Activated CD8-positive, alpha-beta memory T cell treated with anti-CD3 and anti-CD28 coated beads, Interleukin-2, amount 50 U/mL, for 1 hour (primary cell): ENCODE measurements around the gene RIC3.
"Not testable (repeated sequence)": the region's sequence is repeated elsewhere in the genome, so short reads cannot be mapped to it uniquely, and the experiment has no call there.

Experiments used
- DNase-seq: peaks from one replicate; pipeline ENCODE4 v3.0.0-alpha.2; 2020; ENCODE audit errors: extremely low read depth

The RIC3 gene

GRCh38 chr11:8190431-8190830 lies 21.6 kb upstream of the RIC3 start:
- no peak for DNase-seq

GRCh38 chr11:8186429-8186828 lies 17.6 kb upstream of the RIC3 start:
- no peak for DNase-seq

DNA sequence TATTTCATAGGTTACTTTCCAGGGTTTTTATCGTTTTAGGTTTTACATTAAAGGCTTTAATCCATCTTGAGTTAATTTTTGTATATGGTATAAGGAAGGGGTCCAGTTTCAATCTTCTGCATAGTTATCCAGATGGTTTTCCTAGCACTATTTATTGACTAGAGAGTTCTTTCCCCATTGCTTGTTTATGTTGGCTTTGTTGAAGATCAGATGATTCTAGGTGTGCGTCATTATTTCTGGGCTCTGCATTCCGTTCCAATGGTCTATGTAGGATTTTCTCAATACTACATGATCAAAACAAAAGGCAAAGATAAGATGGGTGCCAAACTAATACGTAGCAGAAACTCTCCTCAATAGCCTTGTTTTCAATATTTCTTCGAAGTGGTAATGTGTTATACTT lies 14.3 kb upstream of the RIC3 start:
- DNase-seq = no peak

DNA sequence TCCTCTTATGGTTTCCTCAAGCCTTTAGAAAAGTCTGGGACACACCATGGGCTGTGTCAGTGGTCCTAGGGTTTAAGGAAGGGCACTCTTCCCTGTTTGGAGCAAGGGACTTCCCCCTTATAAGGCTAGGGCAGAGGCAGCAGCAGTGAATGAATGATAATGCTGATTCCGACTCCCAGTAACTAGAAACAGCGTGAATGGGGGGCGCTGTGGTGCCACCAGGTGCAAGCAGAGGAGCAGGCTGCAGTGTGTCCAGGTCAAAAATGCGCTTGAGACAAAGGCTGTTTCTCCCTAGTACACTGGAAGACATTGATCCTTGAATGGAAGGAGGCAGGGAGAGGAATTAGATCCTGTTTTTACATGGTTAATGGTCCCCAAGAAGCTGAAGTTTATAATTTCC lies 11.6 kb upstream of the RIC3 start:
- DNase-seq = no peak

DNA sequence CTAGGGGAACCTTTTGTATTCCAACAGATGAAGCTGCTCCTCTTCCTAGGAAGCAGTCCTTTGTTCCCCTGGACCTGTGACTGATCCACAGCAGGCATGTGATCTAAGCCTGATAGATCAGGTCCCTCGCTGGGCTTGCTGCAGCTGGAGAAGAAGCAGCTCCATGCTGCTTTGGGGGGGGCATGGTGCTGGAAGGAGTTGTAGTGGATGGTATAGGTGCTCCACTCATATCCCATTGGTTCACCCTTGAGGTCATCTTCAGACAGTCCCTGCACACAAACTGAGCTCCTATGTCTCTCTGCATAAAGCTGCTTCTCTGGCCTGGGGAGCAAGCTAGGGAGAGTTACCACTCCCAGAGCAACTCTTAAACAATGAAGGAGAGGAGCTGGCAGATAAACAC lies 9.5 kb upstream of the RIC3 start:
- DNase-seq = no peak

DNA sequence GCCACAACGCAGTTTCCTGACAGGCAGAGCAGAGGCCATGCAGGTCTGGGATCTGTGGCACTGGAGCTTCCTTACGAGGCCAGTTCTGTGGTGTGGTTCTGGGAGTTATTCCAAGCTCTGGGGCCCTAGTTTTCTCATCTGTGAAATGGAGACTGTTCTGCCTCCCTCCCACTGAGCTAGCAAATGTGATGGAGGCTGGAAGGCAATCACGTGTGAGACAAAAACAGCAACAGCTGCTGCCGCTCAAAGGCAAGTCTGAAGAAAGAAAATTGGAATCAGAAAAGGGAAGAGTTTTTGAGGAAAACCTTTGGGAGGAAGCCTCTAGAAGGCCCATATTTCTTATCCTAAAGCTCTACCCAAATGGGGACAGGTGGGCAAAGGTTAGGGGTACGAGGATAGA lies 8.3 kb upstream of the RIC3 start:
- DNase-seq = no peak

- DNase-seq = no peak
Measured at GRCh38 chr11:8167796-8168195, 1.0 kb downstream of the RIC3 start.

DNA sequence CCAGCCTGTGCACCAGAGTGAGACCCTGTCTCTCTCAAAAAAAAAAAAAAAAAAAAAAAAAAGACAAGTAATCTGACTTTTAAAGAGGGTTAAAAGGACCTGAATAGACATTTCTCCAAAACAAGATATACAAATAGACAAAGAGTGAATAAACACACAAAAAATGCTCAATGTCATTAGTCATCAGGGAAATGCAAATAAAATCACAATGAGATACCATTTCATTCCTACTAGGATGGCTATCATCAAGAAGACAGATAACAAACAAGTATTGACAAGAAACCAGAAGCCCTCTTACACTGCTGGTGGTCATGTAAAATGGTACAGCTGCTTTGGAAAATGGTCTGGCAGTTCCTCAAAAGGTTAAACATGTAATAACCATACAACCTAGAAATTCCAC lies 4.1 kb downstream of the RIC3 start:
- DNase-seq = no peak

- not testable (repeated sequence) for DNase-seq
Measured at GRCh38 chr11:8161627-8162304, 7.1 kb downstream of the RIC3 start.

- DNase-seq = no peak
Measured at GRCh38 chr11:8156877-8157276, 11.9 kb downstream of the RIC3 start.

- no peak for DNase-seq
Measured at GRCh38 chr11:8149726-8150125, 19.1 kb downstream of the RIC3 start.

DNA sequence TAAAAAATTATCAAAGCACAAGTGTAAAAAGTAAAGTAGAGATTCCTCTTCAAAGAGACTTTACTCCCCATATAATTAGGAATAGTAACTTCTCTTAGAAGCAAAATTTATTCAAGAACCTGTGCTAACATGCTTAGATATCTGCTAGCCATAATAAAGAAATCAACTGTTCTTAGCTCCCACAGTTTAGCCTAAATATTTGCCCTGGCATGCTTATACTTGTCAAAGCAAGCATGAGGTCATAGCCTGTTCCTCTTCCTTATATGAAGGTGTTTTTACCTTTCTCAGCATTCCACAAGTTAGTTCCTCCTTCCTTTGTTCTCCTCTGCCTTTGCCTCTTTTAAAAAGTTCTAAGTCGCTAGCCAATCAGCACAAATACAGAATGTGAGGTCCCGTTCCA lies 30.3 kb downstream of the RIC3 start:
- no peak for DNase-seq

DNA sequence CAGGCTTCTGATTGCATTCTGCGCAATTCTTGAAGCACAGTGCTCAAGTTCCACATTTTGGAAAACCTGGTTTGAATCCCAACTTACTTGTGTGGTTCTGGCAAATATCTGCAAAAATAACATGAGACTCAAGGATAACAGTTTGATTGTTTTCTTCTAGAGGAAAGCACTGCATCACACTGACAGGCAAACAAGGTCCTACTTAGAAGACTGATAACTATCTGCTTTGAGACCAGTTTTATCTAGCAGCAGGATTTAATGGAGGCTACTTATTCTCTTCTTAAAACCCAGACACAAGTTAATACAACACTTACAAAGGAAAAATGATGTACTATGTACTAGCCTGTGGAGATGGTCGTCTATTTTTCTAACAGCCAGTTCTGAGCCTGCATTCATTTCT lies 41.4 kb downstream of the RIC3 start:
- DNase-seq = no peak

DNA sequence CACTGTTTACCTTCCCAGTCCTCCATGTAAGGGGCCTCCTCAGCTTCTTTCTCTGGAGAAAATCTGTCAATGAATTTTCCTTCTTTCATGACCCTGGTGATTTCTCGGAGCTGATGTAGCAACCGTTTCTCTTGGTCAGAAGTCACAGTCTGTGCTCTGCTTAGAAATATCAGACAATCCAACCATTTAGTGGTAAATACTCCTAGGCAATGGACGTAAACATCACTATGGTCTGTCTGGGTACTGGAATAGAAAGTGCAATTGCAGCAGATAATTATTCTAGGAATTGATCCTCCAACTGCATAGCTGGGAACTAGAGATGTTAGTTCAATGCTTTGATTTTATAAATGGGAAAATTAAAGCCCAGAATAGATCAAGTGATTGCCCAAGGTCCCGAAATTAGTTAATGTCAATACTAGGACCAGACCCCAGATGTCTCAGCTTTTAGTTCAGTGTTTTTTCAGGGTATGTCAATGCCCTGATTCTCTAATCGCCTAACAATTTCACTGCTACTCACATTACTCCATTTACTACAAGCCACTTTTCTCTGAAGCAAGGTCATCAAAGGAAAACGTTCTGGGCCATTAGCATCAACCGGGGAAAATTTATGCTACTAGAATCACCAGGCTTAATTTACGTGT lies 42.1 kb downstream of the RIC3 start:
- DNase-seq = no peak

- no peak for DNase-seq
Measured at GRCh38 chr11:8122173-8122764, 46.6 kb downstream of the RIC3 start.

GRCh38 chr11:8111636-8112035 lies 57.2 kb downstream of the RIC3 start:
- no peak for DNase-seq

- DNase-seq = no peak
Measured at GRCh38 chr11:8110396-8110795, 58.4 kb downstream of the RIC3 start.

DNA sequence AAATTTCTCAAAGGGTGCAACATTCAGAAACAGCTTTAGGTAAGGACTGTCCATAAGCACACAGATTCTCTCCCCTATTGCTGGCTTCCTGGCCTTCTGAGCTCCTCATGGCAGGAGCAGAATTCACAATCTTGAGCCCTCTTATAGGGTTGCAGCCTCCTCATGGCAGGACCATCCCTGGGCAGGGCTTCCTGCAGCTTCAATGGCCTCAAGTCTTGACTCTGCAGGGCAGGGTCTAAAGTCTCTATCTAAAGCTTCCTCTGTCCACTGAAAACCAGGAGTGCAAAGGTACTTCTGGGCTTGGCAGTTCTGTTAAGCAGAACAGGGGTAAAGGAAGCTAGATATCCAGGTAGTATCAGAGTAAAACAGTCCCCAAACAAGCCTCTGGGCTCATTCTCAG lies 59.1 kb downstream of the RIC3 start:
- DNase-seq = no peak

DNA sequence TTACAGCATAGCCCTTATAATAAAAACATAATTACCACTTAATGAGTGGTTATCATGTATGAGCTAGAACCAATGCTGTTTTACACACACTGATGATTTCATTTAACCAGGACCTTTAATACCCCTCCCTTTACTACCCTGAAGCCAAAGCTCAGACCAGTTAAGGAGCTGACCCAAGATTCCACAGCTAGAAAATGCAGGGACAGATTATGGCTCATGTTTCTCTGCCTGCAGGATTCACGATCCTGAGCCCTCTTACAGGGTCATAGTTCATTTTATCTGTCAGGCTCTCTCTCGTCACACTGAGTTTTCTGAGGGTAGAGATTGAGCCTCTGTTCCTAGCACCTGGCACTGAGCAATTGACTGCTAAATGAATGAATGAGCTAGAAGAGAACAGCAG lies 60.4 kb downstream of the RIC3 start:
- no peak for DNase-seq

GRCh38 chr11:8107642-8108041 lies 61.2 kb downstream of the RIC3 start:
- DNase-seq = no peak

DNA sequence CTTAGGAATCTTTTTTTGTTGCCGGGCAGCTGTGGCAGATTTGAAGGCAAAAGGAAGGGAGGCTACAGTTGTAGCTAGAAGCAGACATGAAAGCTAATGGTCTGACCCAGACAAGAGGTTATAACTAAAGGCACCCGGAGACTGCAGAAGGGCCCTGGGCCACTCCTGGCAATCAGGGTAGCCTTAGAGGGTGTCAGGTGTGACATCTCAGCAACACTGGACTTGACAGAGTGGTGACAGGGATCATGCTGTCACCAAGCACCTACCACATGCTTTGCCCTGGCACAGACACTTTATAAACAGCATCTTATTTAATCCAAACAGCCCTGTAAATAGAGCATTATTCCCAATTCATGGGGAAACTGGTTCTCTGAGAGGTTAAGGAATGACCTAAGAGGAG lies 62.1 kb downstream of the RIC3 start:
- DNase-seq = no peak

- no peak for DNase-seq
Measured at GRCh38 chr11:8105666-8106065, 63.2 kb downstream of the RIC3 start.

- no peak for DNase-seq
Measured at GRCh38 chr11:8105133-8105532, 63.7 kb downstream of the RIC3 start.

- no peak for DNase-seq
Measured at GRCh38 chr11:8103909-8104308, 64.9 kb downstream of the RIC3 start.
